ENCODE measurements around the gene CACNA1I.
"Not testable (repeated sequence)": the region's sequence is repeated elsewhere in the genome, so short reads cannot be mapped to it uniquely, and the experiment has no call there.

The CACNA1I gene

DNA sequence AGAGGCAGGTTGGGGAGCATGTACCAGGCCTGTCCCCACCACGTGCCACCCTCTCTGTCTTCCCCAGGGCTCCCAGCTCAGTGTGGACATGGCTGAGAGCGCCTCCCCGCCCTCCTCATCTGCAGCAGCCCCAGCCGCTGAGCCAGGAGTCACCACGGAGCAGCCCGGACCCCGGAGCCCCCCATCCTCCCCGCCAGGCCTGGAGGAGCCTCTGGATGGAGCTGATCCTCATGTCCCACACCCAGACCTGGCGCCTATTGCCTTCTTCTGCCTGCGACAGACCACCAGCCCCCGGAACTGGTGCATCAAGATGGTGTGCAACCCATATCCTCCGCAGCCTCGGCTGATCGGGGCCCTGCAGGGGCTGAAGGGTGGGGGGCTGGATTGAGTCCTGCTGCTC, at the start of gene CACNA1I:
TSS of gene CACNA1I (plus strand) at position 89 of the 400 bp plus-strand sequence. CDS start at position 89, 0 bp downstream.
- DNase-seq, result no peak

DNA sequence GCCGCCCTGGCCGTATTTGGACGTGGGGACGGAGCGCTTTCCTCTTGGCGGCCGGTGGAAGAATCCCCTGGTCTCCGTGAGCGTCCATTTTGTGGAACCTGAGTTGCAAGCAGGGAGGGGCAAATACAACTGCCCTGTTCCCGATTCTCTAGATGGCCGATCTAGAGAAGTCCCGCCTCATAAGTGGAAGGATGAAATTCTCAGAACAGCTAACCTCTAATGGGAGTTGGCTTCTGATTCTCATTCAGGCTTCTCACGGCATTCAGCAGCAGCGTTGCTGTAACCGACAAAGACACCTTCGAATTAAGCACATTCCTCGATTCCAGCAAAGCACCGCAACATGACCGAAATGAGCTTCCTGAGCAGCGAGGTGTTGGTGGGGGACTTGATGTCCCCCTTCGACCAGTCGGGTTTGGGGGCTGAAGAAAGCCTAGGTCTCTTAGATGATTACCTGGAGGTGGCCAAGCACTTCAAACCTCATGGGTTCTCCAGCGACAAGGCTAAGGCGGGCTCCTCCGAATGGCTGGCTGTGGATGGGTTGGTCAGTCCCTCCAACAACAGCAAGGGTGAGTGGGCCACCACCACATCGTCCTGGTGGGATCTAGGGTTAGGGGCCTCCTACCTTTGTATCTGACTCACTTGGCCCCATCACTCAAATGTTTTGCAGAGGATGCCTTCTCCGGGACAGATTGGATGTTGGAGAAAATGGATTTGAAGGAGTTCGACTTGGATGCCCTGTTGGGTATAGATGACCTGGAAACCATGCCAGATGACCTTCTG, 49.3 kb upstream of the CACNA1I start:
- DNase-seq, result peak in 1 of 2 donors; percentile 79

DNA sequence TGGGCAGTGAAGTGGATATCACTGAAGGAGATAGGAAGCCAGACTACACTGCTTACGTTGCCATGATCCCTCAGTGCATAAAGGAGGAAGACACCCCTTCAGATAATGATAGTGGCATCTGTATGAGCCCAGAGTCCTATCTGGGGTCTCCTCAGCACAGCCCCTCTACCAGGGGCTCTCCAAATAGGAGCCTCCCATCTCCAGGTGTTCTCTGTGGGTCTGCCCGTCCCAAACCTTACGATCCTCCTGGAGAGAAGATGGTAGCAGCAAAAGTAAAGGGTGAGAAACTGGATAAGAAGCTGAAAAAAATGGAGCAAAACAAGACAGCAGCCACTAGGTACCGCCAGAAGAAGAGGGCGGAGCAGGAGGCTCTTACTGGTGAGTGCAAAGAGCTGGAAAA, 48.5 kb upstream of the CACNA1I start:
- not testable (repeated sequence) for DNase-seq

DNA sequence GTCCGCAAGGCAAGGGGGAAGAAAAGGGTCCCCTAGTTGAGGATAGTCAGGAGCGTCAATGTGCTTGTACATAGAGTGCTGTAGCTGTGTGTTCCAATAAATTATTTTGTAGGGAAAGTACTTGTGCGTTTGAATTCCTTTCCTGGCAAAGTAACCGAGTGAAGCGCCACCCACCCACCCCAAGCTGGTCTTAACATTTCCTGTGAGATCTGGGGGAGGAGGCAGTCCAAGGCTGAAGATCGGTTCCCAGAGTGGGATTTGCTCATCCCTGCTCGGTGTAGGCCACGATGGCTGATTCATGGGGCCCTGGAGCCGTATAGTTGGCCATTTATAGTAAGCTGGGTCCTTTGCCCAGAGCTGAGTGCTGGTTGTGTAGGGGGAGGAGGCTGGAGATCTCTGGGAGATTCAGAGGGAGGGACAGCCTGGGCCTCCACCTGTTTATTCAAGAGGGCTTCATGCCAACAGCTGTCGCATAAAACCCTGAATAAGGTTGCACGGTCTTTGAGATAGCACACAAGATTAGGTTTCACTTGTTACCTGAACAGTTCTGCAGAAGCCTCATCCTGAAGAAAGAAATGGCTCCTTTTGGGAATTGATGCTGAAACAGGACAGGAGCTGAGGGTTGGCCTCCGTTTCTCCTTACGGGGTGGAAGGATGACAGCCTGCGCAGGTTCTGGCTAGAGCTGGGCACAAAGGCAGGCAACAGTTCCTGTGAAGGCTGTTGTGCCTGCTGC, 47.8 kb upstream of the CACNA1I start:
- DNase-seq, result peak in 1 of 2 donors; percentile 19

DNA sequence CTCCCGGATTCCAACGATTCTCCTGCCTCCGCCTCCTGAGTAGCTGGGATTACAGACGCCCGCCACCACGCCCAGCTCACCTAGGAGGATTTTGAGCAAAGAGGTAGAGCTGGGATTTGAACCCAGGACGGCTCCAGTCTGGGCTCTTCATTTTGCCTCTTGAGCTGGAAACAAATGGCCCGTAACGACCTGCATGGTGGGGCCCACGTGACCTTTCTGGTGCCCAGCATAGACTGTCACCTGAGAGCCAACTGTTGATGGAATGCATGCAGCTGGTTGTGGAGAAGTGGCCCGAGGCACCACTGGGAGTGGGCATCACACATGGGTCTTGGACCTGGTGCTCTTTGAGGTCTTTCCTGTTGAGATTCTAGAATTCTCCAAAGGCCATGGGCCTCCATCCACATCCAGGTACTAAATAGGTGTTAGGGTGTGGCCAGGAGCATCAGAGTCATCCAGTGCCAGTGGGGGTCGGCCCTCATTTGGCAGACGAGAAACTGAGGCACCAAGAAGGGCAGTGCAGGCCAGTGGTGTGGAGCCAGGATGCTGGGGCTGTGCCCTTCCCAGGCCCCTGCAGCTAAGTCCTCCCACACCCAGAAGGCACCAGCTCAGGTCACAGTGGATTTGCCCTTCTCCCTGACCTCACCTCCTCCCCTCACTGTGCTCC, 46.3 kb upstream of the CACNA1I start:
- no peak for DNase-seq

DNA sequence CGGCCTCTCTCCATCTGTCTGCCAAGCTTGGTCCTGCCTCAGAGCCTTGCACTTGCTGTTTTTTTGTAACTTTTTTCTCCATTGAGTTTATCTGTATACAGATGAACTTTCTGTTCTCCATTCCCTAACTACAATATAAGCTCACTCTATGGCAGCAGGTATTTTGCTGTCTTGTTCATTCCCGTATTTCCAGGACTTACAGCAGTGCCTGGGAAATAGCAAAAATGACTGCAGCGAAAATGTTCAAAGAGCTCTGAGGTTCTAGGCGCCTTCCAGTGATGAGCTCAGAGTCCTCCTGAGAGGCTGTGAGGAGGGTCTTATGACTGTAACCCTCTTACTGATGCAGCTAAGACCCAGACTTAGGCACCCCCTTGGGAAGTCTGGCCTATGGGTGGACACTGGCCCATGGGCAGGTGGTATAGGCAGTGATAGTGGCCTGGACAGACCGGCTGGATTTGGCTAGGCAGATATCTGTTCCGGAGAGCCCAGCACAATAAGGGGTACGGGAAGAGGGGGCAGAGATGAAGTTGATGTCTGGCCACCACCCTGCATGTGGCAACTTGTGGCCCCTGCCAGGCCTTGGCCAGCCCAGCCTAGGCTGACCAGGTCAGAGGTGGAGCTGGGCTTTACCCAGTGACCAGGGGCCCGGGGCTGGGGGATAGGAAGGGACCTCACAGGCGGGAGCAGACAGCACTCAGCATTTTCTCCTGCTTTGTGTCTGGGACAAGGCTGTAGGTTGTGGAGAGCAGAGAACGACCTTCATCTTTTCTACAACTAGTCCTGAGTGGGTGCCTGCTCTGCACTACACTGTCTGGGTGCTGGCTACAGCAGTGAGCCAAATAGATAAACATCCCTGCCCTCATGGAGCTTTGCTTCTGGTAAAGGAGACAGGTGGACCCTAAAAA, 45.5 kb upstream of the CACNA1I start:
- DNase-seq, result no peak

DNA sequence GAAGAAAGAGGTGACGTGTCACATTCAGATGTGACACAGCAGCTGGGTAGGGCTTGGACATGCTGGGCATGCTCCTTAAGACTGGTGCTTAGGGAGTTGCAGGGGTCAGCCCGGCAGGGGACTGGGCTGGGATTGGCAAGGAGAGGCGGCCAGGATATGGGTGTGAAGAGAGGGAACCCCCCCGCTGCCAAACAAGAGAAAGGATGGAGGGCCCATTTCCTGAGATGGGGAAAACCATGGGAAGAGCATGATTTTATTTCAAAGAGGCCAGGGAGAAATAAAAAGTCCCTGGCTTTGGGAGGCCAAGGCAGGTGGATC, 44.9 kb upstream of the CACNA1I start:
- no peak for DNase-seq

DNA sequence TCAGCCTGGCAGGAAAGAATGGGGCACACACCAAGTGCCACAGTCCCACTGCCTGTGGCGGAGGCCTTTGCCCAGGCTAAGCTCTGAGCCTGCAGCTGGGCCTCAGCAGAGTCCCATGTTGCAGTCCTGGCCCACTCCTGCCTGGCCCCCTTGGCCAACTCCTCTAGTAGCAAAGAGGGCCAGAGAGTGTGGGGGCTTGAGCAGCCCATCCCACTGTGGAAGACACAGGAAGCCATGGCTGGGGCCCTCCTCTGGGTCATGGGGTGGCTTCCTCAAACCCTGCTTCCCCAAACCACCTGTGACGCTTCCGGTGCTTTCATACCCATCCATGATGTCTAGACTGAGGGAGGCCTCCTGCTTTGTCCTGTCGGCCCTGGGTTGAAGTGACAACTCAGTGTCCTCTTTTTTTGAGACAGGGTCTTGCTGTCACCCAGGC, 43.8 kb upstream of the CACNA1I start:
- DNase-seq, result peak; percentile 35 to 46

DNA sequence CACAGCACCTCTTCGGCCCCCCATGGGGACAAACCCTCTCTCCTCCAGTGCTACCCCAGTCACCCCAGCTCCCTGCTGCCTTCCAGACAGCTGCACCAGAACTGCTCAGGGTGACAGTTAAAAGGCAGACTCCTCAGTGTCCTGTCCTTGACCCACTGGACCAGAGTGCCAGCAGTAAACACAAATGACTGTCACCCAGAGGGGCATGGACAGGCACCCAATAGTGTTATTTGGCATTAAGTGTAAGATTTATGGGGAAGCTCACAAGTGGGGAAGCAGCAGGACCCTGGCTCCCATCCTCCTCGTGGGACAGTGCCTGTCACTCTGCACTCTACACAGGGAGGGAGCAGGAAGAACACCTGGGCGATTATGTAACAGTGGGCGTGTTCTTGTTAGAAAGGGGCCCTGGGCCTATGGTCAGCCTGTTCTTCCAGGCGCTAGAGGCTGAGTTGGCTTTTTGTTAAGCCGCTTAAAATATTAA, 43.0 kb upstream of the CACNA1I start:
- no peak for DNase-seq

DNA sequence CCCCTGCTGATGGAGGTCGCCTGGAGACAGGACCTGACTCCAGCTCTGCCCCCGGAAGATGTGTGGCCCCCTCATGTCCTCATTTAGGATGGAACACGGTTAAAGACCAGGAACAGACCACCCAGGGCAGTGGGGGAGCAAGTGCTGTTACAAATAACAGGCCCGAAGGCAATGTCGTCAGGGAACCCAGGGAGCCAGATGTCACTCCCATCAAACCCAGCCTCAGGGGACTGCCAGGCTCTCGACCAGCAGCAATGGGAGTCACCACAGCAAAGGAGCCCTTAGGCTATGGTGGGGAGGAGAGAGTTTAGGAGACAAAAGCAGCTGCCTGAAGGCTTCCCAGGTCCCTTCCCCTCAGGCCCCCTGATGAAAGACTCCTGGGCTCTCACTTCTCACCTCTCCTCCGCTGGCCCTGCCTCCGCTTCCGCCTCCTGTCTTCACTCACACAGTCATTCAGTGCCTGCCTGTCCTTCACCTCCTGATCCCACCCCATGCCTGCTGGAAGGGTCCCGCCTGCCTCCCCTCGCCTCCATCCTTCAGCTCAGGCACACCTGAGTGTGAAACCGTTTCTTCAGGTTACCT, 42.4 kb upstream of the CACNA1I start:
- no peak for DNase-seq

DNA sequence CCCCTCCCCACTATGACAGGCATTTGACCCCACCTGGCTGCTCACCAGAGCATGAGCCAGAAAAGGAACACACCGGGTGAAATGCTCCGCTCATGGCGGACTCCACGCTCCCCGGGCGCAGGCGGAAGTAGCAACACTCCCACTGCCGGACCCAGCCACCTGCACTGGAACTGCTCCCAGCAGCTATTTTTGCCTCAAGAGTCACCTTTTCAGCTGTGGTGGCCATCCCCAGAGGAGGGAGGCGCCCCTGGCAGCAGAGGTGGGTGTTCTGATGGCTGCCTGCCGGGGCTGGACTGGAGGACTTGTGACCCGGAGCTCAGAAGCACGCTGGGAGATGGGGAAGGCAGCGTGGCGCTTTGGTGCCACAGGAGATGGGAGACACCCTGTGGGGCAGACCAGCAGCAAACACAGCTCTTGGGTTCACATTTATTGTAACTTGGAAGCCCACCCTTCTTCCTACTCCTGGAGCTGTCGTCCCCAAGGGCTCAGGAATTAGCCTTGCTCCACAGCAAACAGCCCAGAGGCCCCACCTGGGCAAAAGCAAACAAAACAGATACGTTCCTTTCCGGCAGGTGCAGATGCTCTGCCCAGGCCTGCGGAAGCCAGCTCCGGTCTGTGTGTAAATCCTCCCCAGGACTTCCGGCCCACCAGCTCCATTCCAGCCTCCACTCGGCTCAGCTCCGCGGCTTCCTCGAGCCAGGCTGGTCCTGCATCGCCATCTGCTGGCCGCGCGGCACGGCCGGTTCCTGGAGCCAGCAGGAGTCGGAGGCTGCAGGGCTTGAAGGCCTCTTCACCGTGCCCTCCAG, 41.7 kb upstream of the CACNA1I start:
- DNase-seq, result peak; percentile 92 to 94

DNA sequence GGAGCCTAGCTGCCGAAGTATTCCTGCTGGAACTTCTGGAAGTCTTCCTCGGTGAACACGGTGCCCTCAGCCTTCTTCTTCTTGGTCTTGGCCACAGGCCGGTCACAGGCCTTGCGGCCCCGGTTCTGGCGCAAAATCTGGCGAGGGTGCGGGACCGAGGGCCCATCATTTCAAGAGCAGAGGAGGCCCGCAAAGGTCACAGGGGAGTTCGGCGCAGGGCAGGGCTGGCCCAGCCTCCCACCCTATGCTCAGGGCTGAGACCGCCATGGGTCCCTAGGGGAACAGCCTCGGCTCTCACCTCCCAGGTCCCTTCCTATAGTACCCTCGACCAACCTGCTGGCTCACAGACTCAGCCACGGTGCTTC, 41.1 kb upstream of the CACNA1I start:
- DNase-seq, result no peak

DNA sequence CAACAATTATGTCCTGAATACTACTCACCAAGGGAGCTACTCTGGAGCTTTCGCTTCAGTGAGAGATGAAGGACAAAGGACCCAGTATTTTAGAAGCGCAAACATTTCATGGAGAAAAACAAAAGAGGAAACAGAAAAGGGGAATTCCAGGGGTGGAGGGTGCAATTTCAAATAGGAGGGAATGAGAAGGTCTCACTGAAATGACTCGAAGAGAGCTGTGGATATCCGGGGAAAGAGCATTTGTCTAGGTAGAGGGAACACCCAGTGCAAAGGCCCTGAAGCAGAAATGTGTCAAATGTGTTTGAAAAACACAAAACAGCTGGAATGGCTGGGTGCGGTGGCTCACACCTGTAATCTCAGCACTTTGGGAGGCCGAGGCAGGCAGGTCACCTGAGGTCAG, 40.4 kb upstream of the CACNA1I start:
- no peak for DNase-seq

DNA sequence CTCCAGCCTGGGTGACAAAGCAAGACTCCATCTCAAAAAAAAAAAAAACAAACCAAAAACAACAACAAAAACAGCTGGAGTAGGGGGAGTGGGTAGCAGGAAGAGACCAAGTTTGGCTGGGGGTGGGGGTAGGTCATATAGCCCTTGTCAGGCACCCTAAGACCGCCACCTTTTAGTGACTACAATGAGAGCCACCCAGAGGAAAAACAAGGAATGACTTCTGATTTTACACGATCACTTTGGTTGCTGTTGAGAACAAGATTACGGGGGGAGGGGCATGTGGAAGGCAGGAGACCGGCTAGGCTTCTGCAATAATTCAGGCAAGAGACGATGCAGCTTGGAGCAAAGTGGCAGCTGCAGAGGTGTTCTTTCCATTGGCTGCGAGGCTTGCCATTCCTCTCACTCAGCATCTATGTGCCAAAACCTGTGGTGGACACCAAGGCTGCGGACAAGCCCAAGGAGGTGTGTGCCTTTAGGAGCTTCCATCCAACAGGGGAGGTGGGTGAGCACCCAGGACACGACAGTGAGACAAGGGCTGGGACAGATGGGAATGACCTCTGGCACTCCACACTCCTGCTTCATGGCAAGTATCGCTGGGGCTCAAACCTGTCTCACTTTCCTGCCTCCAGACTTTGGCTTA, 39.7 kb upstream of the CACNA1I start:
- peak in 1 of 2 donors; percentile 49 for DNase-seq

DNA sequence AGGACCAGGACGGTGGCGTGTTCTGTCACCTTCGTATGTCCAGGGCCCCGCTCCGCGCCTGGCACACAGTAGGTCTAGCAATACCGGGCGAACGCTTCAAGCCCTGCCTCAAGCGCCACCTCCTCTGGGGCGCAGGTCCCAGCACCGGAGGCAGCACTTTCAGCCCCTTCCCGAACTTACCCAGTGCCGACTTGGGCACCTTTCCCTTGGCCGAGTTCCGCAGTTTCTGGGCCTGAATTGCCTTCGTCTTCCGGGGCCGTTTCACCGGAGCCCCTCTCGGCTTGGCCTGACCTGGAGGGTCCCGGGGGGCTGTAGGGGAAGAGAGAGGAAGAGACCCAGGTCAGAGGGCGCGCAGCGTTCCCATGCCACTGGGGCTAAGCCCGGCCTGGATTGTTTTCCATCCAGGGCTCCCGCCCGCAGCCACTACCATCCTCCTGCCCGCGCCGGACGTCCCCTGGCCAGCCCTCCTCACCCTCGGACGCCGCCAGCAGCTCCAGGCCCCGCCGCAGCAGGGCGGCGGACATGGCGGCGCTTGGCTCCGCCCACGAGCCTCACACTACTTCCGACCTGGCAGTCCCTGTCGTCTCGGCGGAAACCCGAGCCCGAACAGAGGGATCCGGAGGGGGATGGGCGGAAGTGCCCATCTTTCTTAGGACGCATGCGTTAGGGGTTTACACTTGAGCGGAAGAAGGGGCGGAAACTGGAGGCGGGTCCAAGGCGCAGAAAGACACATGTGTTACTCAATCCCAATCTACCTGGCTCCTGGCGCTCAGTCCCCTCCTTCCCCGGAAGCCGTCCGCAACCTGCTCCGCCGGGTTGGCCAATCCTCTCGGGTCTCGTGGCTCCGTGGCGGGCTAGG, 38.1 kb upstream of the CACNA1I start, which contains the start of gene RPS19BP1:
TSS of gene RPS19BP1 (minus strand) at position 534 of the 859 bp plus-strand sequence. CDS start at position 524, 10 bp downstream.
- DNase-seq, result peak; percentile 99 to 100

DNA sequence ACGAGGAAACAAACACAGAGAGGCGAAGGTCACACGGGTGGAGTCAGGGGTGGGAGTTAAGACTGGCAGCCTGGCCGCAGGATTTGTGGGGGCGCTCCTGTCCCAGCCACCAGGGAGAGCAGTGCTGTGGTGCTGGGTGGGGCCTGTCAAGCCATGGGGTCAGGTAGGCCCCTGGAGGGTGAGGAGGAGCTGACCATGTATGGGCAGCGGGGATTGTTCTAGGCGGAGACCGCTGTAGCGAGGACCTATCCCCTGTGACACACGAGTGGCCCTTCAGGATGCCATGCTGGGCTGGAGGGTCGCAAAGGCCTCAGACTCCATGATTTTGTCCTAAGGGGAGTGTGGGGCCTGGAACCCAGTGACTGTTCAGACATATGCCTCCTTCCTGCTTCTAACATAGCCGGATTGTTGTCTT, 36.5 kb upstream of the CACNA1I start:
- no peak for DNase-seq

DNA sequence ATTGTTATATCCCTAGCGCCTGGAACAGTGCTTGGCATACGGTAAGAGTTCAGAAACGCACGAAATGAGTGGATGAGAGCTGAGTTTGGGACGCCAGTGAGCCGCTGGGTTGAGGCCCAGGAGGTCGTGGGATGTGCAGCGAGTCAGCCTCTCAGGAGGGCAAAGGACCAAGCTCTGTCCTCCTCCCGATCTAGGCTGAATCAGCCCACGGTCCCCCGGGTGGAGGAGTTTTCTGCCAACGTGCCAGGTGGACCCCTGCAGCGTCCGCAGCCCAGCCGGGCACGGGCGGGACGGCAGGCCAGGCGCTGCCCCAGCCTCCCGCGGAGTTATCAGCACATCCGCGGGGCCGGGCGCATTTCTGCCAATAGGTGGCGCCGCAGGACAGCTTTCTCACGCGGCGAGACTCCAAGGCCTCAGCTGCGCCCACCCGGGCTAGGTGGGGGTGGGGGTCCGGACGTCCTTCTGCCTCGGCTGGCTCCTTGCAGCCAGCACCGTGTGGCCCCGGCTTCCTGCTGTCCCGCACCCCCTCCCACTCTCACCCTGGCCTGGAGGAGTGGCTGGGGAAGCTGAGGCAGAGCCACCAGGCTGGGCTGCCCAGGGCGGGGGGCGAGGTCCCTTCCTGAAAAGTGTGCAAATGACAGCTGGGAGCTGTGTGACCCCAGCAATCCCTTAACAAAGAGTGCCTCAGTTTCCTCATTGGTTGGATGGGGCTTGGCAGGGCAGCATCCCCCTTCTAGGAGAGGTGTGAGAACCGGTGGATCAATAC, 35.8 kb upstream of the CACNA1I start:
- peak; percentile 73 to 80 for DNase-seq

DNA sequence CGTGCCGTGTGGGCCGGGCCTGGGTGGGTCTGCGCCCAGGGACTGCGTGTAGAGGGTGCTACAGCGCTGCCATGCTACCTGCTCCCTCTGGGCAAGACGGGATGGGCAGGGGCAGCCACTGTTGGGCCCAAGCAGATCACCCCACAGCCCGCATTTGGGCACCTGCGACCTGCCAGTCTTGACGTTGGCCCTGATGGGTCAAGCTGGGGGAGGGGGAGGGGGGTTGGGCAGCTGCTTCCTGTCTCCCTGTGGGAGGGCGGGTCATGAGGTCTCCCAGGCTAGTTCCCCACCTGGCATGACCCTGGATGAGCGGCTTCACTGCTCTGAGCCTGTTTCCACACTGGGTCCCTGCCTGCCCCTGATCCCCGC, 35.2 kb upstream of the CACNA1I start:
- DNase-seq, result no peak
